Measurements from ENCODE around the gene ZDHHC11. TPM values are rescaled to one million over a fixed set of nuclear protein-coding genes. Genes with fewer than 3 reads are reported as not detected.
"Not testable (repeated sequence)": the region's sequence is repeated elsewhere in the genome, so short reads cannot be mapped to it uniquely, and the experiment has no call there.

ZDHHC11 gene
- total RNA-seq, 2 donors from 2014 or later, result 4.7 to 10.9 TPM

DNA sequence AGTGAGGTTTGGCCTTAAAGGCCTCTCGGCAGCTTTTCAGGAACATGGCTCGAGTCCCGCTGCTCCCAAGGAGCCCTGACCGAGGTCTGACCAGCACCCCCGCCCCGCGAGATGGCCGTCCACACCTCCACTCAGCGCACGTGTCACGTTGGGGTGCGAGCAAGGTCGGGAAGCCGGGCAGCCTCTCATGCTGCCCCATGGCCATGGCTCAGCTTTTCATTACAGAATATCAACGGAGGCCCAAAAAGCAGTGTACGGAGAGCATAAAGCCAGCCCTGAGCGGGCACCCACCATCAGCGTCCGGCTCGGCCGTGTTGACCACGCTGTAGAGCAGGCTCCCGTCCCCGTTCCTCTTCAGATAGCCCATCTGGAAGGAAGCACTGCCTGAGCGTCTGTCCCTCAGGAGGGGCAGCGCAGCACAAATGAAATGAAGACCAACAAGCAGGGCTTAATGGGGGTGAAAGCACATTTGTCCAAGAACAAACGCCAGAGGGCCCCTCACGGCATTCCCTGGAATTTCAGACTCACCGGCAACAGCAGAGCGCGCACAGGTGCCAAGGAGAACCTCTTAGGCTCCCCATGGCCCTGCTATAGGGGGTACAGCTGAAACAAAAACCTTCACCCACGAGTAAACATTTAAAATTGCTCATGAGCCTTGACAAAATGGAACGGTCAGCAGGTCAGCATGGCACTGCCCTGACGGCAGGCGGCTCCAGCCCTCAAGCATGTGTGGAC, 30.2 kb upstream of the ZDHHC11 start:
- TF ChIP-seq, protein P1, sequence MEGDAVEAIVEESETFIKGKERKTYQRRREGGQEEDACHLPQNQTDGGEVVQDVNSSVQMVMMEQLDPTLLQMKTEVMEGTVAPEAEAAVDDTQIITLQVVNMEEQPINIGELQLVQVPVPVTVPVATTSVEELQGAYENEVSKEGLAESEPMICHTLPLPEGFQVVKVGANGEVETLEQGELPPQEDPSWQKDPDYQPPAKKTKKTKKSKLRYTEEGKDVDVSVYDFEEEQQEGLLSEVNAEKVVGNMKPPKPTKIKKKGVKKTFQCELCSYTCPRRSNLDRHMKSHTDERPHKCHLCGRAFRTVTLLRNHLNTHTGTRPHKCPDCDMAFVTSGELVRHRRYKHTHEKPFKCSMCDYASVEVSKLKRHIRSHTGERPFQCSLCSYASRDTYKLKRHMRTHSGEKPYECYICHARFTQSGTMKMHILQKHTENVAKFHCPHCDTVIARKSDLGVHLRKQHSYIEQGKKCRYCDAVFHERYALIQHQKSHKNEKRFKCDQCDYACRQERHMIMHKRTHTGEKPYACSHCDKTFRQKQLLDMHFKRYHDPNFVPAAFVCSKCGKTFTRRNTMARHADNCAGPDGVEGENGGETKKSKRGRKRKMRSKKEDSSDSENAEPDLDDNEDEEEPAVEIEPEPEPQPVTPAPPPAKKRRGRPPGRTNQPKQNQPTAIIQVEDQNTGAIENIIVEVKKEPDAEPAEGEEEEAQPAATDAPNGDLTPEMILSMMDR (IDR thresholded peaks at IDR 0.05), result no peak
- TF ChIP-seq POLR2A (IDR thresholded peaks at IDR 0.05), result no peak
- H3K4me3 ChIP-seq, result no peak overlapping the region
- ATAC-seq (no peak), DNase-seq (no peak)
- 93 to 95% methylated on average over 32 to 34 of the region's 35 CpGs for WGBS, 2 donors
- no peaks in the 10 kb centered on the region for H3K27me3 ChIP-seq
- H3K36me3 ChIP-seq (replicated peaks in 1 of 2; ENCODE audit: insufficient read depth in 1 of 2, low read depth in 2 of 2), result peaks cover 3 to 26% of the 10 kb centered on the region in 2 donors
- intact Hi-C loops (cut with DNase I), result no loop called here
- no peaks in the 10 kb centered on the region for H3K9me3 ChIP-seq
- H3K4me1 ChIP-seq, result no peaks in the 10 kb centered on the region
- H3K27ac ChIP-seq, result no peak overlapping the region

DNA sequence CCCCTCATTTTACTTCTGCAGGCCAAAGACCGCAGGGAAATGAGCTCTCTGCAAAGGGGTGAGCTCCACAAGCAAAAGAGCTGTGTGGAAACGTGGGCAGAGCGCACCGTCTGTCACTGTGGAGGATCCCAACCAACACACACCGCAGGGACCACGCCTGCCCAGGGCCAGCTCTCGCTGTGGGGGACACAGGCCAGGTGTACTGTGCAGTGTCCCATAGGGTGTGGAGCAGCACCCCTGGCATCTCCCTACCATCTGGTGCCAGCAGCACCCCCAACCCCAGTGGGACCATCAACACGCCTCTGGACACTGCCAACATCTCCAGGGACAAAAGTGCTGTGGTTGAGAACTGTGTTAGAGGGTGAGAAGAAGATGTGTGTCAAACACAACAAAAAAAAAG, 27.9 kb upstream of the ZDHHC11 start:
- ATAC-seq; H3K4me1 ChIP-seq; H3K27ac ChIP-seq; H3K4me3 ChIP-seq; intact Hi-C loops (cut with DNase I); DNase-seq; H3K27me3 ChIP-seq; H3K9me3 ChIP-seq: not testable (repeated sequence)
- no CpG with 5 or more reads among the region's 8 CpGs for WGBS, 2 donors
- peaks cover 0 to 35% of the 10 kb centered on the region in 2 donors for H3K36me3 ChIP-seq (replicated peaks in 1 of 2; ENCODE audit: insufficient read depth in 1 of 2, low read depth in 2 of 2)

GRCh38 chr5:878125-878524, 27.3 kb upstream of the ZDHHC11 start:
- H3K27ac ChIP-seq, result no peak overlapping the region
- TF ChIP-seq POLR2A (IDR thresholded peaks at IDR 0.05), result no peak
- TF ChIP-seq, protein P1 (IDR thresholded peaks at IDR 0.05), result no peak
- H3K4me1 ChIP-seq, result no peaks in the 10 kb centered on the region
- no peak overlapping the region for H3K4me3 ChIP-seq
- no peaks in the 10 kb centered on the region for H3K27me3 ChIP-seq
- peaks cover 0 to 31% of the 10 kb centered on the region in 2 donors for H3K36me3 ChIP-seq (replicated peaks in 1 of 2; ENCODE audit: insufficient read depth in 1 of 2, low read depth in 2 of 2)
- ATAC-seq (no peak), DNase-seq (no peak)
- intact Hi-C loops (cut with DNase I), result no loop called here
- 93 to 94% methylated on average over 3 to 15 of the region's 15 CpGs for WGBS, 2 donors
- H3K9me3 ChIP-seq, result no peaks in the 10 kb centered on the region

DNA sequence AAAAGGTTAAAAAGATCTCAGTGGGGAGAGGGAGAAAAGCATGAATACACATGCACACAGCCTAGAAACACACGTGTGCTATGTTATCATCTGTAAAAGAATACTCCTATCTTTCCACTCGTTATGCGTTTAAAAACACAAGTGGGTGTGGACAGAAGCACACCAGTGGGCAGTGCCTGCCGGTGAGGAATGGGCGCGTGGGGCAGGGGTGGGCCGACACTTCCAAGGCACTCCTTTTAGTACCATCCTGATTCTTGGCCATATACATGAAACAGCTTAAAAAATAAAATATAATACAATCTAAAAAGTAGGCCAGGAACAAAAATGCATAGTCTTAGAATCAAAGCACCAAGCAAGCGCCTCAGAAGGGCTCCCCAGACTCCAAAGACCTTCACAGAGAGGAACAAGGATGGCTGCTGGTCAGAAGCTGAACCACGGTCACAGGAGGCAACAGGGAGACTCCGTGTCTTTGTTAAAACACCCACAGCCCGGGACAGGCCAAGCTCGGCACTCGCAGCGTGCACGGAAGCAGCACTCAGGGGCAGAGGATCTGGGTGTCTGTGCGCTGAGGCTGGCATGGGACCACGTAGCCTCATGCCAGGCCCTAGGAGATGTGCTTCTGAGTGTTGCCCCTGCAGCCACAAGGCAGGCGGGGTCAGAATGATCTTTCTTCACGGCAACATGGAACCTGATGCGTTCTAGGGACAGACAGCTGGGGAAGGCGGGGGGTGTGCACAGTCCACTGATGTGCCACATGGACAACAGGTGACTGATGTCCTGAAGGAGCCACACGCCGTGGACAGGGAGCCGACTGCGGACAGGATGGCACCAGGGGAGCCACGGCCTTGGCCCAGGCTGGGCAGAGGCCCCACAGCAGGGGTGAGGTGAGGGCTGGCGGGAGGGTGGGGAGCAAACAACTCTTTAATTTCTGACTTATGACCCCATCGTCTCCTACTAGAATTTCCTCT, 25.9 kb upstream of the ZDHHC11 start:
- Histone ChIP-seq H3K4me3 (no peak overlapping the region), H3K27ac (no peak overlapping the region), H3K4me1 (no peaks in the 10 kb centered on the region), H3K36me3 (replicated peaks in 1 of 2; ENCODE audit: insufficient read depth in 1 of 2, low read depth in 2 of 2) (peaks cover 0 to 29% of the 10 kb centered on the region in 2 donors), H3K9me3 (no peaks in the 10 kb centered on the region), H3K27me3 (no peaks in the 10 kb centered on the region)
- TF ChIP-seq, protein P1 (IDR thresholded peaks at IDR 0.05), result no peak
- TF ChIP-seq POLR2A (IDR thresholded peaks at IDR 0.05), result no peak
- 92 to 93% methylated on average over 23 to 28 of the region's 28 CpGs for WGBS, 2 donors
- ATAC-seq, result no peak
- intact Hi-C loops (cut with DNase I), result no loop called here
- no peak for DNase-seq

DNA sequence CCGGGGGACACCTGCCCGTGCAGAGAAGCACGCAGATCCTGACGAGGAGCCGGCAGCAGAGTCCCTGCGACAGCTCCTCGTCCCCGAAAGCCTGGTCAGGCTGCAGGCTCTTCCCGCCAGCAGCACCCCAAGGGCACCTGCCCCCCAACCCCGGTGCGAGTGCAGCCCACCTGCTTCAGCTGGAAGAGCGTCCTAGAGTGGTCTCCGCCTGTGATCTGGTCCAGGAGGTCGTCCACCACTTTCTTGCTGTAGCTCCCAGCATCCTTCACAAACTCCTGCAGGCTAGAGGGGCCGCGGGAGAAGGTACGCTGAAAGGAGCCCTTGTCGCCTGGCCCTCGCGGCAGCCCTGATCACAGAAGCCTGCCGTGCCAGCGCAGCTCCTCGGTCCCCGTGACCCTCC, 25.1 kb upstream of the ZDHHC11 start:
- no peak for TF ChIP-seq POLR2A (IDR thresholded peaks at IDR 0.05)
- TF ChIP-seq, protein P1 (IDR thresholded peaks at IDR 0.05), result no peak
- ATAC-seq (no peak), DNase-seq (no peak)
- Histone ChIP-seq H3K4me3 (no peak overlapping the region), H3K9me3 (no peaks in the 10 kb centered on the region), H3K27ac (no peak overlapping the region), H3K36me3 (replicated peaks in 1 of 2; ENCODE audit: insufficient read depth in 1 of 2, low read depth in 2 of 2) (peaks cover 0 to 31% of the 10 kb centered on the region in 2 donors), H3K27me3 (no peaks in the 10 kb centered on the region), H3K4me1 (no peaks in the 10 kb centered on the region)
- WGBS, 2 donors, result 92 to 96% methylated on average over 18 to 24 of the region's 24 CpGs
- intact Hi-C loops (cut with DNase I), result no loop called here
